ENCODE data around the gene ACTL6B. TPM values are rescaled to one million over a fixed set of nuclear protein-coding genes. Genes with fewer than 3 reads are reported as not detected.

The ACTL6B gene
- not detected in 2 replicates for total RNA-seq

DNA sequence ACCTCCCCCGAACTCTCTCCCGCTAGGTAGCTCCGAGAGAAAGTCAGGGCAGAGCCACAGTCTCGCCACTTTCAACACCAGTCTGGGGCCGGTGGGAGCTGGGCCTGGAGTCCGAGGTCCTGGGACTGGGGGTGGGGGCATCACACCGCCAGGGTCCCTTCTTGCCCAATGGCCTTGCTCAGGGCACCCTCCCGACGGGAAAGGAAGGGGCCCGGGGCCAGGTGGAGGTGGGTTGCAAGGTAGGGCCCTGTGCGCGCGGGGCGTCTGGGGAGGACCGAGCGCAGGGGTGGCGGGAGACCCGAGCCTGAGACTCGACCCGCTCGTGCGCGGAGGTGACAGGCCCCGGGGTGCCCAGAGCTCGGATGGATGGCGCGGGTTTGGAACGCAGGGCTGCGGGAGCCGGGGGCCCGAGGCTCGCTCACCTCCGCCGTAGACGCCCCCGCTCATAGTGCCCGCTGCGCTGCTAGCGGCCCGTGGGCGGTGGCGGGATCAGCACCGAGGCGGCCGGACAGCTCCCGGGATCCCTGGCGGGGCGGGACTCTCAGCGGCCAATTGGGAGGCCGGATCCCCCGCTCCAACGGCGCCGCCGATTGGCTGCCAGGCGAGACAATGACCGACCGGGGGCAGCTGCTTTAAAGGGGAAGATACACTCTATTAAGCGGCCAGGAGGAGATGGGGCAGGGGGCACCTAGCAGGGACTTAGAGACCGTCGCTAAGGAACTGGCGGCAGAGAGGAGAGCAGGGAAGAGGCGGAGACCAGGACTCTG lies at the start of gene ACTL6B:
TSS of gene ACTL6B (minus strand) at position 541 of the 767 bp plus-strand sequence. CDS start at position 447, 94 bp downstream.

DNA sequence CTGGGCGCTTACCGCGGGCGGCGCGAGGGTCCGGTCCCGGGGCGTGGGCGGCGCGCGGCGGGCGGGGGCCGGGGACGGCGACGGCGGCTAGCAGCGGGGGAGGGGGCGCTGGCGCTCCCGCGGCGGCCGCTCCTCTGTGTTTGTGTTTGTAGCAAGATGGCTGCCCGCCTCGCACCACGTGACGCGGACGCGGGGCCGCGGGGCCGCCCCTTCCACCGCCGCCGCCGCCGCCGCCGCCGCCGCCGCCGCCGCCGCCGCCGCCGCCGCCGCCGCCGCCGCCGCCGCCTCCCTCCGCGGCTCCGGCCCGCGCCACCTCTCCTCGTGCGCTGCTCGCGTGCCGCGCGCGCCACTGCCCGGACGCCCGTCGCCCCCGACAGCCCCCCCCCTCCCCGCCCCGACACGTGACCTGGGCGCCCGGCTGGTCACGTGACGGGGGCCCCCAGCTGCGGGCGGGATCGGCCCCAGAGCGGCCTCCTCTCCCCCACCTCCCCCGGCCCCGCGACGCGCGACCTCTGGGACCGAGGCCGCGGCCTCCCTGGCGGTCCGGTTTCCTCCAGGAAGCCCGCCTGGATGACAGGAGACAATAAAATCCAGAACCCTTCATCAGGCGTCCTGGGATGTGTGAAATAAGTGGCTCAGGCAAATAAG lies 38.0 kb upstream of the ACTL6B start, which contains the start of gene GIGYF1:
TSS of gene GIGYF1 (minus strand) at position 153 of the 648 bp plus-strand sequence. CDS start 6,012 bp downstream, outside the sequence.

DNA sequence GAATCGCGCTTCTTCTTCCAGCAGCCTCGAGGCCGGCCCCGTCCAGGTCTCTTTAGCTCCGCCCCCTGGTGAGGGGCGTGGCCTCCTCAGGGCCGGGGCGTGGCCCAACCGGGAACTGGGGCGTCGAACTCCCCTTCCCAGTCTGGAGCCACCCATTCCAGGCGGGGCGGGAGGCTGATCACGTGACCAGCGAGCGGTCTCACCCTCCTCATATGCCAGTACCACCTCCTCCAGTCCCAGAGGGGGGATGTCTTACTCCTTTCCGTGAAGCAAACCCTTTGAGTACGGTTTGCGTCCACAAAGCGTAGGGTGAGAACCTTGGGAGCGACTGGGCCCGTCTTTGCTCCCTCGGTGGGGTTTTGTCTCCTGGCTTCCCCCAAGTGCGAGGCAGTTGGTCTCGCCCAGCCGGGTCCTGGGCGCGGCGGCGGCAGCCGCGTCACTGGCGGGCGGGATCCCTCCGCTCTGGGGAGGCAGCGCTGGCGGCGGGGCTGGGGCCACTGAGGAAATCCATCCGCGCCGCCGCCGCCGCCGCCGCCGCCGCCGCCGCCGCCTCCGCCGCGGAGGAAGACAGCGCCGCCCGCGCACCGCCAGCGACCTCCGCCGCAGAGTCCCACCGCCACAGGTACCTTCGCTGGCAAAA lies 17.2 kb upstream of the ACTL6B start, which contains the start of gene GNB2:
TSS of gene GNB2 (plus strand) at position 439 of the 640 bp plus-strand sequence. CDS start 2,526 bp downstream, outside the sequence.

DNA sequence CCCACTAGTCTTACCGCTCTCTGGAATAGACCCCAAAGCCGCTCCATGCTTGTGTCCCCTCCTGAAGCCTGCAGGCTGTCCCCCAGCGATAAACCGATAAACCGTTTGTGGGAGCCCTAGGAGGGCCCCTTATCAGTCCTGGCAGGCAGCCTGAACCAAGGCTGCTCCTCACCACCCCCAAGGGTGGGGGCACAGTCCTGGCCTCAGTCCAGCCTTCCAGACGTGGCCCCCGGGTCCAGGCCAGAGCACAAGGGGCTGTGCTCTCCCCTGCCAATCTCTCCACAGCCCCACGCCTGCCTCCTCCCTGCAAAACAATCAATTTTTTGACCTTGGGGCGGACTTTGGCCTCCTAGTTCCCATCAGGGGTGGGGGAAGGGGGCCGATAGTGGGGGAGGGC lies 14.8 kb downstream of the ACTL6B start, which contains the start of gene TFR2:
TSS of gene TFR2 (minus strand) at position 90 of the 397 bp plus-strand sequence. CDS start at position 47, 43 bp downstream.

DNA sequence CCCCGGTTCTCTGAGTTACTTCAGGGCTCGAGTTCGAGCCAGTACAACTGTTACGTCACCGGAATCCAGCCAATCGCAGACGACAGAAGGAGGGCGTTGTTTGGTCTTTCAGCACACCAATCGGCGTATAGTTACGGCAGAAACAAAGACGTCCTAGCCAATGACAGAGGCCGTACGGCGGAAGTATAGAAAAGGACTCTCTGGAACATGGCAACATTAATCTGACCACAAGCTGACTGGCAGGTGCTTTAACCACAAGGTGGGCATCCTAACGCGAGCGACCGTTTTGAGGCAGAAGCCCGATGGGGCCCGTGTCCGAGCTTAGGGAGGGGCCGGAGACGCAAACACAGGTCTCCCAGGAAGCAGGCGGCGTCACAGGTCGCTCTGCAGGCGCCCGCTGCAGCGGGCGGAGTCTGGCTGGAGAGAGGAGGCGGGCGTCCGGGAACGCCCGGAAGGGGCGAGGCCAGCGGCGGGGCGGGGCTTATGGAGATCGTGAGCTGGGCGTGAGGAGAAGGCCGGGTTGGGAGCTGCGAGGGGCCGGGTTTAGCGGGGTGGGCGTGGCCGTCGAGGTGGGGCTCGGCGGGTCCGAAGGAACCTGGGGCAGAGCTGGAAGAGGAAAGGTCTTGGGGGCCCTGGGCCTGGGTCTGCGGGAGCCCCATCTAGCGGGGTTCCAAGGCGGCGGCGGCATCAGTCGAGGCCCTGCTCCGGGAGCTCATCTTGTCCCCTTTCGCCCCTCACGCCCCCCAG lies 44.1 kb downstream of the ACTL6B start, which contains the start of gene MOSPD3:
TSS of gene MOSPD3 (plus strand) at position 558 of the 747 bp plus-strand sequence. CDS start 252 bp downstream, outside the sequence.

Other genes with a start within 250 kb of the ACTL6B start
- gene ZCWPW1, start 227.7 kb downstream of the ACTL6B start, total RNA-seq, result 2.1 and 3.2 TPM in 2 replicates
- gene MEPCE, start 226.6 kb downstream of the ACTL6B start, total RNA-seq, result 28.8 and 29.5 TPM in 2 replicates
- gene PPP1R35, start 220.0 kb downstream of the ACTL6B start, total RNA-seq, result 7.6 and 8.8 TPM in 2 replicates
- 0.44 and 5.0 TPM in 2 replicates for gene SPACDR, start 192.2 kb downstream of the ACTL6B start, total RNA-seq
- gene TSC22D4, start 177.2 kb downstream of the ACTL6B start, total RNA-seq, result 37.2 and 43.4 TPM in 2 replicates
- 0.59 and 0.94 TPM in 2 replicates for gene NYAP1, start 172.5 kb downstream of the ACTL6B start, total RNA-seq
- 17.9 and 35.0 TPM in 2 replicates for gene AGFG2, start 117.2 kb downstream of the ACTL6B start, total RNA-seq
- not detected in 2 replicates for gene SAP25, start 82.5 kb downstream of the ACTL6B start, total RNA-seq
- 21.3 and 44.0 TPM in 2 replicates for gene LRCH4, start 70.3 kb downstream of the ACTL6B start, total RNA-seq
- gene FBXO24, start 70.1 kb downstream of the ACTL6B start, total RNA-seq, result not detected in 2 replicates
- gene PCOLCE, start 54.1 kb downstream of the ACTL6B start, total RNA-seq, result 692 and 708 TPM in 2 replicates
- 17.6 and 21.9 TPM in 2 replicates for gene MOSPD3, start 43.9 kb downstream of the ACTL6B start, total RNA-seq
- 1.4 TPM in 1 of 2 replicates, not detected in the other for gene TFR2, start 14.9 kb downstream of the ACTL6B start, total RNA-seq
- gene GNB2, start 17.3 kb upstream of the ACTL6B start, total RNA-seq, result 134 and 160 TPM in 2 replicates
- 9.1 and 11.0 TPM in 2 replicates for gene GIGYF1, start 37.8 kb upstream of the ACTL6B start, total RNA-seq
- 22.4 and 26.2 TPM in 2 replicates for gene POP7, start 49.7 kb upstream of the ACTL6B start, total RNA-seq
- not detected in 2 replicates for gene EPO, start 64.0 kb upstream of the ACTL6B start, total RNA-seq
- gene ZAN, start 77.1 kb upstream of the ACTL6B start, total RNA-seq, result not detected in 2 replicates
- gene EPHB4, start 171.1 kb upstream of the ACTL6B start, total RNA-seq, result 22.8 and 29.5 TPM in 2 replicates
- 12.7 and 18.8 TPM in 2 replicates for gene SLC12A9, start 196.3 kb upstream of the ACTL6B start, total RNA-seq
- gene TRIP6, start 210.9 kb upstream of the ACTL6B start, total RNA-seq, result 84.1 and 115 TPM in 2 replicates
- 35.5 and 36.9 TPM in 2 replicates for gene SRRT, start 218.7 kb upstream of the ACTL6B start, total RNA-seq
- 2.5 and 7.7 TPM in 2 replicates for gene UFSP1, start 233.3 kb upstream of the ACTL6B start, total RNA-seq
- gene ACHE, start 239.4 kb upstream of the ACTL6B start, total RNA-seq, result not detected in 2 replicates

All from cardiac ventricle fibroblast (primary cell).